DLD1 (cell line): ENCODE results near the gene ACVR1B.

ENCODE experiments used
- in situ Hi-C: cut with HindIII; loops from 2 replicates; pipeline ENCODE4 v1.10.0; 2017; ENCODE audit warnings: low sequenced_read_pairs

Gene ACVR1B

GRCh38 chr12:51917041-51917590, 34.4 kb upstream of the ACVR1B start:
- in situ Hi-C loops = no loop called here

GRCh38 chr12:51917746-51918453, 33.6 kb upstream of the ACVR1B start:
- in situ Hi-C loops = no loop called here

DNA sequence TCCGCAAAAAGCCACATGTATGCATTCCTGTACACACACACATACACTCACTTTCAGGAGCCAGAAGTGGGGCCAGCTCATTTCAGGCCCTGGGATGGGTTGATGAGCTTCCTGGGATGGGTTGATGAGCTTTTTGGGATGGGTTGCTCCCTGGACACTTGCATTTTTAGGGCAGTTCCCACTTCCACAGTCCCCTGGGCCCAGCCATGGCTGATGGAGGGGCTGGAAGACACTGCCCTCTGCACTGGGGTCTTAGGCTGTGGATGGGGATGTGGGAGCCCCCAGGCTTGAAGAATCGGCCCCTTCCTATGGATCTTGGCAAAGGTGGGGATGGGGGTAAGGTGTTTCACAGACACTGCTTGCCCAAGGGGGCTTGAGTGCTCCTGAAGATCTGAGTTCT, 31.5 kb upstream of the ACVR1B start:
- in situ Hi-C loops = no loop called here

DNA sequence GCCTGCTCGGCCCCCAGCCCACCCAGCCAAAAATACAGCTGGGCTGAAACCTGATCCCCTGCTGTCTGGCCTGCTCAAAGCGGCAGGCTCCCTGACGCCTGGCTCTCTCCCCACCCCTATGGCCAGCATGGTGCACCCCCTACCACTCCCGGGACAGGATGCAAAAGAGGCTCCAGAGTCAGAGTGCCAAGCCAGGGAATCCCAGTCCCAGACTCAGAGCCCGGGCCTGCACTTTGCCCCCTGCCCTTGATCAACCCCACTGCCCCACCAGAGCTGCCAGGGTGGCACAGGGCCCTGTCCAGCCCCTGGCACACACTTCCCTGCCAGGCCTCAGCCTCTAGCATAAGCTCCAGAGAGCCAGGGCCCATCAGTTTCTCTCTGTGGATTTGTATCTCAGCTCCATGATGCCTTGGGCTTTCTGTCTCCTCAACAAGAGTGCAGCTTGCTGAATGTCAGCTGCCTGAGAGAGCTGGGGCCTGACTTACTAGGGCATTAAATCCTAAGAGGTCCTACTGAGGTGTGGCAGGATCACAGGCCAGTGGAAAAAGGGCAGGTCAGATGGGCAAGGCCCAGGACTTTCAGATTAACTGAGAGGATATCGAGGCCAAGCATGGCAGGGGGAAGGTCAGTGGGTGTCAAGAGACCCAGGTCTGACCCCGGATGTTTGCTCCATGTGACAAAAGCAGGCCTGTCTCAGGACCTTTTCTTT, 30.3 kb upstream of the ACVR1B start:
- in situ Hi-C loops = no loop called here

DNA sequence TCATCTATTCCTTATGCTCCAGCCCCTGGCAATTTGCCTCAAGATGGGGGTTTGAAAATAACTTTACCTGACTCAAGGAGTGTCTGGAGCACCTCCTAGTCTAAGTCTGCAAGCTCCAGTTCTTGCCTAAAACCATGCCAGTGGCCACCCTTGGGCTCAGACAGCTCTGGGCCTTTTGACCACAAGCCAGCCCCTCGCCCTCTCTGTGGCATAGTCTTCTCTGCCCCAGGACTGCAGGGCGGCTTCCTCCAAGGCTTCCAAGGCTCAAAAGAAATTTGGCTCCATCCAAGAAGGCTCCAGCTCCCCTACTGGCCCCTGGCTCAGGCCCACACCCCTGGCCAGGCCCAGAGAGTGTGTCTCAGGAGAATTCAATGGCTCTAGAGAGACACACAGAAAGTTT, 29.4 kb upstream of the ACVR1B start:
- in situ Hi-C loops = no loop called here

DNA sequence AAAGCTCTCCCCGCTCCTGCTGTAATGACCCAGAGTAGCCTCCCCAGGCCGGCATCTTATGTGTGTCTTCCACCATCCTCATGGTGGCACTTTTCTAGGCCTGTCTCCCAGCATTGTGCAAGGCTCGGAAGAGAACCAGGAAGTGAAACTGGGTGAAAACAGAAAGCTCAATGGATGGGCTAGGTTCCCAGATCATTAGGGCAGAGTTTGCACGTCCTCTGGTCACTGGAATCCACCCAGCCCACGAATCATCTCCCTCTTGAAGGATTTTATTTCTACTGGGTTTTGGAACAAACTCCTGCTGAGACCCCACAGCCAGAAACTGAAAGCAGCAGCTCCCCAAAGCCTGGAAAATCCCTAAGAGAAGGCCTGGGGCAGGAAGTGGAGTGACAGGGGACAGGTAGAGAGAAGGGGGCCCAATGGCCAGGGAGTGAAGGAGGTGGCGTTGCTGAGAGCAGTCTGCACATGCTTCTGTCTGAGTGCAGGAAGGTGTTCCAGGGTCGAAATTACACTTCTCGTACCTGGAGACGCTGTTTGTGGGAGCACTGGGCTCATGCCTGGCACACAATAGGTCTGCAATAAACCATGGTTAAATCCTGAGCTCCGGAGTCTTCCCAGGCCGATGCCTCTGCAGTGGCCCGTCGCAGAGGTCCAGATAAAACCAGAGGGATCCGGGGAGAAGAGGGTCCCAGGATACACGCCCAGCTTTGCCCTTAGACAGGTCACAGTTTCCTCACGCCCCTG, 28.6 kb upstream of the ACVR1B start:
- in situ Hi-C loops = no loop called here

GRCh38 chr12:51923506-51924365, 27.8 kb upstream of the ACVR1B start:
- in situ Hi-C loops = no loop called here

DNA sequence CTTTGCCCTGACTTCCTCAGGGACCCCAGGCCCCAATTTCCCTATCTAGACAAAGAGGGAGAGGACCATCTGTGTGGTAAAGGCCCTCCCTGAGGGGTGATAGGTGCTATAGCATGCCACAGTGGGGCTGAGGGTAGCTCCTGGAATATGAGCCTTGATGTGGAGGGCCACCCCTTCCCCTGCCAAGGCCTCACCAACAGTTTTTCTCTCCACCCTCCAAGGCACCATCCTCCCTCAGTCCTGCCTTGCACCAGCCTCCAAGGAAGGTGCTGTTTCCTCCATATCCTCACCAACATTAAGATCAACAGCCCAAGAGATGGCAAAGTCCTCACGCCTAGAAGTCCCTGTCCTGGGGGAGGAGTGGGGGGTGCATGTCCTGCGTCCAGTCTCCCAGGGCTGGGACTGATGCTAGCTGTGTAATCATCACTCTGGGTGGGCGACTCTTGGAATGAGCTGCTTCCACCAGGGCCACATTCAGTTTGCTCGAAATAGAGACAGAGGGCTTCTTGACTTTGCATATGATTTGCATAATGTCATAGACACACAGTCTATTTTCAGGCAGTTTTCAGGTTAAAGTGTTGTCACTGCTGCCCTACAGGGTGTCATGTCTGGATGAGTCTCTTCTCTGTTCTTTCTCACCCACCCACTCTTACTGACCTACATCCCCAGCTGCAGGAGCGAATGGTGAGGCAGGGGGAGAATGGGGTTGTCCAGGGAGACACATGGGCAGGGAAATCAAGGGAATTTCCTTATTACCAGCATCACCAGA, 26.8 kb upstream of the ACVR1B start:
- in situ Hi-C loops = no loop called here

- in situ Hi-C loops = no loop called here
Observed at GRCh38 chr12:51925346-51926063, 26.0 kb upstream of the ACVR1B start.

GRCh38 chr12:51926064-51926632, 25.4 kb upstream of the ACVR1B start:
- in situ Hi-C loops = no loop called here

- in situ Hi-C loops = no loop called here
Observed at GRCh38 chr12:51926718-51927117, 24.8 kb upstream of the ACVR1B start.

DNA sequence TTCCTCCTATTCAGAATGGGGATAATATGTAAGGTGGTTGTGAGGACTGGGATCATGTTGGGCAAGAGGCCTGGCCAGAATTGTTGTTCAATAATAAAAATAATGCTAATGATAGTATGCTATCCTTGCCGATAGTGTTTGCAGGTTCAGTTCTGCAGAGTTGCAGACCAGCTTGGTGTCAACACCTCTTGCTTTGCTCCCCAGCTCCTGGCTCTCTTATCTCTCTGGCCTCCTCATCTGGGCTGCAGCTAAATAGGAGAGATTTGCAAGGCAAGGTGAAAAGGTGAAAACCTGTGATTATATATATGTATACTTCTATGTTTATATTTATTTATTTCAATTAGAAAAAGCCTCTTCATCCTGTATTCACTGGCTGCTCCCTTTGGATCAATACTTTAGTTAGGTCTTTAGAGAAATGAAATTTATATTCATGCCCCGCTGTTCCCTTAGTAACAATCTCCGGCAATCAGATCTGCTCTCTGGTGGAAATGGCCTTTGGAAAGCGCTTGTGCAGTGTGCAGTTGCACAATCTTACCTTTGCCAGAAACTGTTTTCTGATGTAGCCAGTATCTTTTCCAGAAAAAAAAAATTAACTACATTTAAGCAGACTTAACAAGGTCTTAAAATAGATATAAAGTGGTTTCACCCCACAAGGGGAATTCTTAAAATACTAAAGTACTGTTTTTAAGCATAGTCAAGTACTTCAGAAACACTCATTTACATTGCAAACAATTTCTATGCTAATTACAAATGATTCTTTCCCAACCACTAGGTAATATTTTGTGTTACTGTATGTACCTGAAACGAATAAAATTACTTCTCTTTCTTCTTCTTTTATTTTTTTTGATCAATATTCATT, 19.1 kb upstream of the ACVR1B start:
- in situ Hi-C loops = no loop called here

- in situ Hi-C loops = no loop called here
Observed at GRCh38 chr12:51934080-51934479, 17.4 kb upstream of the ACVR1B start.

- in situ Hi-C loops = no loop called here
Observed at GRCh38 chr12:51937926-51938325, 13.6 kb upstream of the ACVR1B start.

DNA sequence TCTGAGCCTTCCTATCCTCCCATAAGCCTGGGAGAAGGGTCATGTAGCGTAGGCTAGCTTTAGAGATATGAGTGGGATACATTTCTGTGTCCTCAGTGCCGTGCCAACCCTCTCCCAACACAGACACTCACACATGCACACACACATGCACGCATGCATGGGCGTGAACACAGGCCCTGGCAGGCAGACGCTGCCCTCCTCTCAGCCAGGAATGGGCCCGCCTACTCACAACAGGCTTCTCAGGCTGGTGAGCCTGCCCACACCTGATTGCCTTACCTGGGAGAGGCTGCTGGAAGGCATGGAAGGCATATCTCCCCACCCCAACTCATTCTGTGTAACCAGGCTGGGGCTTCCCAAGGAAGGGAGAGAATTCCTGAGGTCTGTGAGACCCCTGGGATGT, 12.8 kb upstream of the ACVR1B start:
- in situ Hi-C loops = no loop called here

GRCh38 chr12:51941011-51941581, 10.4 kb upstream of the ACVR1B start:
- in situ Hi-C loops = no loop called here

DNA sequence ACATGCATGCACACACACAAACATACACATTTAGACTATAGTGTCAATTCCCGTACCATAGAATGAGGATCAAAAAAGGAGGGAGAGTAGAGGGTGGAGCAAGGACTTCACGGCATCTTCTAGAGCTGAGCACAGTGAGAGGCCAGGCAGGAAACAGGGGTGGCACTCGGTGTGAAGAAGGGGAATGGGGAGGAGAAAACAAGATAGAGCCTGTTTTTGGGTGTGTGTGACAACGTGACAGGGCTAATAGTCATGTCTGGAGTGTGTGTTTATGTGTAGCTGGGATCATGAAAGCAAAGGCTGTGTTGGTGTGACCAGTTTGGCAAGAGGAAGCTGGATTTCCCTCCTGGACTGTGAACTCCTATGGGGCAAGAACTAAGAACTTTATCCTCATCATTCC, 9.9 kb upstream of the ACVR1B start:
- in situ Hi-C loops = no loop called here

GRCh38 chr12:51942056-51942455, 9.4 kb upstream of the ACVR1B start:
- in situ Hi-C loops = no loop called here
